ENCODE measurements around the gene KCNK6.
A peak's percentile ranks its signal among the peaks of the same experiment; 100 is the strongest.
"Not testable (repeated sequence)": the region's sequence is repeated elsewhere in the genome, so short reads cannot be mapped to it uniquely, and the experiment has no call there.

The KCNK6 gene

GRCh38 chr19:38326591-38326990 is 6.9 kb downstream of the KCNK6 start:
- no peak for DNase-seq

- DNase-seq, result no peak
These were observed 10.0 kb downstream of the KCNK6 start for GRCh38 chr19:38329651-38330050.

- DNase-seq, result no peak
These were observed 12.1 kb downstream of the KCNK6 start for GRCh38 chr19:38331728-38332127.

- no peak for DNase-seq
These were observed 13.6 kb downstream of the KCNK6 start for GRCh38 chr19:38333245-38333644.

- peak; percentile 100 for DNase-seq
These were observed 16.4 kb downstream of the KCNK6 start for GRCh38 chr19:38335949-38336637.

GRCh38 chr19:38336638-38337359 is 17.2 kb downstream of the KCNK6 start:
- peak; percentile 100 for DNase-seq

GRCh38 chr19:38337360-38337653 is 17.7 kb downstream of the KCNK6 start:
- no peak for DNase-seq

- DNase-seq, result not testable (repeated sequence)
These were observed 19.4 kb downstream of the KCNK6 start for GRCh38 chr19:38339011-38339410.

GRCh38 chr19:38340927-38341326 is 21.3 kb downstream of the KCNK6 start:
- no peak for DNase-seq

- no peak for DNase-seq
These were observed 27.2 kb downstream of the KCNK6 start for GRCh38 chr19:38346837-38347236.

- DNase-seq, result no peak
These were observed 31.2 kb downstream of the KCNK6 start for GRCh38 chr19:38350883-38351282.

- DNase-seq, result no peak
These were observed 32.3 kb downstream of the KCNK6 start for GRCh38 chr19:38351865-38352395.

- no peak for DNase-seq
These were observed 33.0 kb downstream of the KCNK6 start for GRCh38 chr19:38352611-38353010.

GRCh38 chr19:38355728-38356725 is 36.4 kb downstream of the KCNK6 start:
- DNase-seq, result no peak

- DNase-seq, result no peak
These were observed 38.4 kb downstream of the KCNK6 start for GRCh38 chr19:38358071-38358470.

GRCh38 chr19:38359242-38360021 is 39.8 kb downstream of the KCNK6 start:
- no peak for DNase-seq

- peak; percentile 46 for DNase-seq
These were observed 40.7 kb downstream of the KCNK6 start for GRCh38 chr19:38360351-38360750.

GRCh38 chr19:38360839-38361631 is 41.4 kb downstream of the KCNK6 start:
- DNase-seq, result no peak

- DNase-seq, result peak; percentile 98
These were observed 42.0 kb downstream of the KCNK6 start for GRCh38 chr19:38361633-38362075.

GRCh38 chr19:38362076-38362945 is 42.7 kb downstream of the KCNK6 start:
- peak; percentile 98 for DNase-seq
